GM12892 (cell line): ENCODE data around the gene FGFRL1.

Experiments
- DNase-seq: peaks from one replicate; pipeline ENCODE4 v3.0.0; 2011; ENCODE audit not compliant: insufficient read length
- FAIRE-seq: peaks from 2 replicates; lab custom pipeline; 2011; peaks lifted over from hg19 to GRCh38; lab: Jason Lieb, UNC
- POLR2A ChIP-seq: IDR thresholded peaks from 2 replicates; pipeline ENCODE4 v1.6.1; 2011; ENCODE audit warnings: low read depth, low read length, control low read depth
- POLR2AphosphoS5 ChIP-seq: IDR thresholded peaks from 2 replicates; pipeline ENCODE4 v1.6.1; 2011; ENCODE audit warnings: low read depth, low read length, control low read depth
- TAF1 ChIP-seq: IDR thresholded peaks from 2 replicates; pipeline ENCODE4 v1.6.1; 2011; ENCODE audit warnings: low read depth, mild to moderate bottlenecking, control low read depth, low read length, borderline replicate concordance

FGFRL1 gene

GRCh38 chr4:990746-991367 lies 20.6 kb upstream of the FGFRL1 start:
- TF ChIP-seq POLR2AphosphoS5: no peak
- no peak for TF ChIP-seq TAF1
- no peak for TF ChIP-seq POLR2A
- no peak for DNase-seq
- no peak for FAIRE-seq

- FAIRE-seq: no peak
- TF ChIP-seq TAF1 (no peak), POLR2AphosphoS5 (no peak), POLR2A (no peak; the same call in 1 of the 2 replicates)
- DNase-seq: no peak
Observed at GRCh38 chr4:991451-992296, 19.8 kb upstream of the FGFRL1 start.

- no peak for DNase-seq
- no peak for FAIRE-seq
- TF ChIP-seq POLR2AphosphoS5 (peak; percentile 59), TAF1 (no peak), POLR2A (peak; percentile 58; the same call in 1 of the 2 replicates)
Observed at GRCh38 chr4:992297-993110, 18.9 kb upstream of the FGFRL1 start.

- FAIRE-seq (no peak), DNase-seq (no peak)
- TF ChIP-seq POLR2AphosphoS5 (no peak), POLR2A (no peak), TAF1 (no peak)
Observed at GRCh38 chr4:993111-994029, 18.1 kb upstream of the FGFRL1 start, which contains the start of gene SLC26A1. TSS of gene SLC26A1 (minus strand) at chr4:993404. CDS start at chr4:991703, 1,701 bp downstream.

GRCh38 chr4:995311-996026 lies 16.0 kb upstream of the FGFRL1 start:
- no peak for FAIRE-seq
- no peak for TF ChIP-seq POLR2A
- no peak for TF ChIP-seq POLR2AphosphoS5
- no peak for TF ChIP-seq TAF1
- DNase-seq: no peak

GRCh38 chr4:996030-996996 lies 15.1 kb upstream of the FGFRL1 start:
- DNase-seq: no peak
- TF ChIP-seq POLR2A (no peak), TAF1 (no peak), POLR2AphosphoS5 (no peak)
- no peak for FAIRE-seq

- DNase-seq (no peak), FAIRE-seq (no peak)
- TF ChIP-seq POLR2A (no peak), POLR2AphosphoS5 (no peak), TAF1 (no peak)
Observed at GRCh38 chr4:996997-997374, 14.4 kb upstream of the FGFRL1 start.

GRCh38 chr4:997375-998071 lies 13.9 kb upstream of the FGFRL1 start:
- no peak for DNase-seq
- no peak for FAIRE-seq
- TF ChIP-seq TAF1 (no peak), POLR2AphosphoS5 (no peak), POLR2A (no peak)
